ENCODE results near the gene ARHGEF17.

ARHGEF17 gene

GRCh38 chr11:73333640-73334383, 25.7 kb downstream of the ARHGEF17 start:
- H3K36me3 ChIP-seq (ENCODE audit: control insufficient read depth in 2 of 2, insufficient read depth in 1 of 2, low read length in 2 of 2): no peaks in the 10 kb centered on the region
- H3K4me3 ChIP-seq (ENCODE audit: low read depth, low read length): no peak overlapping the region
- H3K27ac ChIP-seq (ENCODE audit: extremely low read depth, low read depth, low read length): no peak overlapping the region
- TF ChIP-seq ZEB2 (tag by site-specific recombination; IDR thresholded peaks at IDR 0.05): no peak
- TF ChIP-seq GLIS1 (tag by site-specific recombination; IDR thresholded peaks at IDR 0.05): peak; percentile 40
- no peak for TF ChIP-seq ZNF19 (tag by site-specific recombination; IDR thresholded peaks at IDR 0.05; ENCODE audit: low read depth)
- TF ChIP-seq ZNF335 (tag by site-specific recombination; conservative IDR thresholded peaks at IDR 0.05): peak; percentile 69
- peak; percentile 88 for TF ChIP-seq ZBTB48 (tag by site-specific recombination; IDR thresholded peaks at IDR 0.05)
- TF ChIP-seq BCL11A (tag by site-specific recombination; IDR thresholded peaks at IDR 0.05; ENCODE audit: low read depth): no peak
- 0 out of 2 replicates have a peak, but pooled peaks have one; percentile 37 for TF ChIP-seq ZSCAN16 (tag by site-specific recombination; IDR thresholded peaks at IDR 0.05)
- no peaks in the 10 kb centered on the region for H3K9me3 ChIP-seq (ENCODE audit: control insufficient read depth, insufficient read depth, low read depth, low read length)
- H3K4me1 ChIP-seq (ENCODE audit: control insufficient read depth, insufficient read depth, low read length): peaks cover 4% of the 10 kb centered on the region; the same call in 1 of the 2 replicates
- ChIA-PET POLR2A (interaction anchor here (2.8 kb wide), 1 partner anchor 26 kb away, joined by 30 read pairs; the partner anchor contains the start of gene ARHGEF17), CTCF (interaction anchor here (0.7 to 7.5 kb wide), 9 partner anchors 16 to 148 kb away, joined by 3 to 185 read pairs (median 25); partner anchors contain the start of gene ARHGEF17)

DNA sequence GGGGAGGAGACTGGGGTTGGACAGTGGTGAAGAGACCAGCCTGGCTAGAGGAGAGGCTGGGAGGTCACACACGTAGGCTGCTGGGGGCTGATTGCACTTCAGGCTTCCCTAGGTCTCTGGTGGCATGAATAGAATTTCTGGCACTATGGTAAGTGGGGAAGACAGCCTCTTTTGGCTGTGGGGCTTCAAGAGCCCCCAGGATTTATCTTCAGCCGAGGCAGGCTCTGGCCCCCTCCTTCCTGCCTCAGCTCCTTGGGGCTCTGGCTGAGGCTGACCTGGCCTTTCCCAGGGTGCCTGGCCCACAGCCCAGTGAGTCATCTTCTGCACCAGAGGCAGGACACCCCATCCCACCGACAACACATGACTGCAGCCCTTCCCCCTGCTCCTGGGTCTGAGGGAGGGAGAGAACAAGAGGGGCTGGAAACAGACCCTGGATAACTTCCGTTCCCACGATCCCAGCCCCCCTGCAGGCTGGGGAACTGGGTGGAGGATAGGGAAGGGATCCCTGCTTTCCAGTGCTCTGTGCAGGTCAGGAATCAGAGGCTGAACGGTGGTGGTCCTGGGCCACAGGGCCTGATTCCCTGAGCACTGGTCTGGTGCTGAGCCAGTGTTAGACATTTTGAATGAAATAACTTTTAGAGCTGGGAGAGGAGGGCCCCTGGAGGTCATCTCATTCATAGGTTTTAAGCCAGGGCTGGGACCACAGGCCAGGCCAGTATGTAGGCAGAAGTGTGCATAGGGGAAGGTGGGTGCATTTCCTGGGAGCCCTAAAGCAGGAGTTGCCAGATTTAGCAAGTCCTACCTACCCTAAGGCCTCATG, 26.5 kb downstream of the ARHGEF17 start:
- no peaks in the 10 kb centered on the region for H3K36me3 ChIP-seq (ENCODE audit: control insufficient read depth in 2 of 2, insufficient read depth in 1 of 2, low read length in 2 of 2)
- ChIA-PET POLR2A (interaction anchor here (1.0 to 2.8 kb wide), 3 partner anchors 21 to 32 kb away, joined by 4 to 30 read pairs (median 6); partner anchors contain the start of gene ARHGEF17), CTCF (interaction anchor here (0.5 to 7.5 kb wide), 23 partner anchors 8 to 325 kb away, joined by 3 to 185 read pairs (median 6); partner anchors contain the start of gene ARHGEF17)
- no peak overlapping the region for H3K4me3 ChIP-seq (ENCODE audit: low read depth, low read length)
- H3K4me1 ChIP-seq (ENCODE audit: control insufficient read depth, insufficient read depth, low read length): peaks cover 4% of the 10 kb centered on the region; the same call in 1 of the 2 replicates
- no peaks in the 10 kb centered on the region for H3K9me3 ChIP-seq (ENCODE audit: control insufficient read depth, insufficient read depth, low read depth, low read length)
- H3K27ac ChIP-seq (ENCODE audit: extremely low read depth, low read depth, low read length): no peak overlapping the region; the same call in 1 of the 2 replicates
- TF ChIP-seq SETDB1 (IDR thresholded peaks at IDR 0.05; ENCODE audit: insufficient read length, low read length) (no peak), ZNF16 (tag by site-specific recombination; IDR thresholded peaks at IDR 0.05; ENCODE audit: low read depth) (no peak), ZNF48 (tag by site-specific recombination; IDR thresholded peaks at IDR 0.05) (no peak), WT1 (tag by site-specific recombination; IDR thresholded peaks at IDR 0.05) (no peak), ZBTB48 (tag by site-specific recombination; IDR thresholded peaks at IDR 0.05) (peak; percentile 41; the same call in 1 of the 2 replicates), ZNF704 (tag by site-specific recombination; IDR thresholded peaks at IDR 0.05) (no peak), PATZ1 (tag by site-specific recombination; IDR thresholded peaks at IDR 0.05) (peak; percentile 64), ZNF76 (tag by site-specific recombination; IDR thresholded peaks at IDR 0.05; ENCODE audit: borderline replicate concordance, low read depth) (0 out of 2 replicates have a peak, but pooled peaks have one; percentile 23), TRIM28 (IDR thresholded peaks at IDR 0.05; ENCODE audit: borderline replicate concordance, low read length) (no peak), ZNF324 (tag by site-specific recombination; IDR thresholded peaks at IDR 0.05) (no peak), MZF1 (tag by site-specific recombination; IDR thresholded peaks at IDR 0.05; ENCODE audit: borderline replicate concordance) (no peak), ZNF600 (tag by site-specific recombination; IDR thresholded peaks at IDR 0.05) (peak; percentile 13; the same call in 1 of the 2 replicates), ZIC2 (tag by site-specific recombination; IDR thresholded peaks at IDR 0.05) (peak; percentile 59), GFI1B (tag by site-specific recombination; IDR thresholded peaks at IDR 0.05) (no peak), GLIS1 (tag by site-specific recombination; IDR thresholded peaks at IDR 0.05) (peak; percentile 26; the same call in 1 of the 2 replicates), GLIS2 (tag by site-specific recombination; IDR thresholded peaks at IDR 0.05) (peak; percentile 58)
- TF ChIP-seq, protein P1, sequence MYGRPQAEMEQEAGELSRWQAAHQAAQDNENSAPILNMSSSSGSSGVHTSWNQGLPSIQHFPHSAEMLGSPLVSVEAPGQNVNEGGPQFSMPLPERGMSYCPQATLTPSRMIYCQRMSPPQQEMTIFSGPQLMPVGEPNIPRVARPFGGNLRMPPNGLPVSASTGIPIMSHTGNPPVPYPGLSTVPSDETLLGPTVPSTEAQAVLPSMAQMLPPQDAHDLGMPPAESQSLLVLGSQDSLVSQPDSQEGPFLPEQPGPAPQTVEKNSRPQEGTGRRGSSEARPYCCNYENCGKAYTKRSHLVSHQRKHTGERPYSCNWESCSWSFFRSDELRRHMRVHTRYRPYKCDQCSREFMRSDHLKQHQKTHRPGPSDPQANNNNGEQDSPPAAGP (tag by site-specific recombination; IDR thresholded peaks at IDR 0.05): peak; percentile 39; the same call in 1 of the 2 replicates
- TF ChIP-seq, protein P2, sequence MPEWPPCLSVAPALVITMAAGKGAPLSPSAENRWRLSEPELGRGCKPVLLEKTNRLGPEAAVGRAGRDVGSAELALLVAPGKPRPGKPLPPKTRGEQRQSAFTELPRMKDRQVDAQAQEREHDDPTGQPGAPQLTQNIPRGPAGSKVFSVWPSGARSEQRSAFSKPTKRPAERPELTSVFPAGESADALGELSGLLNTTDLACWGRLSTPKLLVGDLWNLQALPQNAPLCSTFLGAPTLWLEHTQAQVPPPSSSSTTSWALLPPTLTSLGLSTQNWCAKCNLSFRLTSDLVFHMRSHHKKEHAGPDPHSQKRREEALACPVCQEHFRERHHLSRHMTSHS (tag by site-specific recombination; IDR thresholded peaks at IDR 0.05): no peak
